ENCODE results near the gene HAUS7.

The HAUS7 gene

DNA sequence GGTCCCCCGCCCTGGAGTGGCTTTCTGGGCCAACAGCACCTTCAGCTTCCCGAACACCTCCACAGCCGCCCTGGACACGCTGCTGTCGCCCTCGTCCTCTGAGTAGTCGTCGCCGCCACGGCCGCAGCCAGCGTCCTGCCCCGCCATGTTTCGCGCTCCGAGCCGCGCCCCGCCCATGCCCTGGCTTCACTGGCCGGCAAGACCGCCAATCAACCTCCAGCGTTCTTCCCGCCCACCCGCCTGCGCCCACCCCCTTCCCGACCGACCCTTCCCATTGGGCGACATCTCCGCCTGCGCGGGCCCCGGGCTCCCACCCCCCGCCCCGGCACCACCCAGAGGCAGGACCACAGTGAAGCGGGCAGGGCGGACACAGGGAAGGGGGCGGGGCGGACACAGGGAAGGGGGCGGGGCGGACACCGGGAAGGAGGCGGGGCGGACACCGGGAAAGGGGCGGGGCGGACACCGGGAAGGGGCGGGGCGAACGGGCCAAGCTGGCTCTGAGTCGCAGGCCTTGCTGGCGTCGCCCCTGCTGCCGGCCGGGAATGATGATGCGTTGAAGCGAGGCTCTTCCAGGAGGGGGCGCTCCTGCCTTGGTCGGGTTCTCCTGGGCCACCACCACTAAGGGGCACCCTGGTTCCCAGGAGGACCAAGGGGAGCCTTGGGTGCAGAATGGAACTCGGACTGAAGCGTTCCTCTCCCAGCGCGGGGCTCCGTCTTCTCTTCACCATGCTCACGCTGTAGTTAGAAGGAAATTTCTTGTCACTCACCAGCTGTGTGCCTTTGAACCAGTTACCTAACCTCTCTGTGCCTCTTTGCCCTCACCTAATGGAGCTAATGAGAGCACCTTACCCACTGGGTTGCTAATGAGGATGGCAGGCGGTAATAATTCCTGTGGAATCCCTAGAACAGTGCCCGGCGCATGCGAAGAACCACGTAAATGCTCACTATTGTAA, at the start of gene HAUS7:
TSS of gene HAUS7 (minus strand) at position 166 of the 953 bp plus-strand sequence. CDS start at position 147, 19 bp downstream.
- ChIA-PET CTCF (interaction anchor here (0.8 to 3.2 kb wide), 6 partner anchors 9 to 41 kb away, joined by 4 to 17 read pairs (median 5); no protein-coding TSS in a partner anchor), POLR2A (no interaction called here)
- TF ChIP-seq, protein P1, sequence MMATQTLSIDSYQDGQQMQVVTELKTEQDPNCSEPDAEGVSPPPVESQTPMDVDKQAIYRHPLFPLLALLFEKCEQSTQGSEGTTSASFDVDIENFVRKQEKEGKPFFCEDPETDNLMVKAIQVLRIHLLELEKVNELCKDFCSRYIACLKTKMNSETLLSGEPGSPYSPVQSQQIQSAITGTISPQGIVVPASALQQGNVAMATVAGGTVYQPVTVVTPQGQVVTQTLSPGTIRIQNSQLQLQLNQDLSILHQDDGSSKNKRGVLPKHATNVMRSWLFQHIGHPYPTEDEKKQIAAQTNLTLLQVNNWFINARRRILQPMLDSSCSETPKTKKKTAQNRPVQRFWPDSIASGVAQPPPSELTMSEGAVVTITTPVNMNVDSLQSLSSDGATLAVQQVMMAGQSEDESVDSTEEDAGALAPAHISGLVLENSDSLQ (IDR thresholded peaks at IDR 0.05), result peak; percentile 98
- TF ChIP-seq L3MBTL2 (conservative IDR thresholded peaks at IDR 0.05) (peak; percentile 81), HDGF (IDR thresholded peaks at IDR 0.05; ENCODE audit: borderline replicate concordance) (no peak)
- peak; percentile 97 for DNase-seq (ENCODE audit: extremely low spot score)

DNA sequence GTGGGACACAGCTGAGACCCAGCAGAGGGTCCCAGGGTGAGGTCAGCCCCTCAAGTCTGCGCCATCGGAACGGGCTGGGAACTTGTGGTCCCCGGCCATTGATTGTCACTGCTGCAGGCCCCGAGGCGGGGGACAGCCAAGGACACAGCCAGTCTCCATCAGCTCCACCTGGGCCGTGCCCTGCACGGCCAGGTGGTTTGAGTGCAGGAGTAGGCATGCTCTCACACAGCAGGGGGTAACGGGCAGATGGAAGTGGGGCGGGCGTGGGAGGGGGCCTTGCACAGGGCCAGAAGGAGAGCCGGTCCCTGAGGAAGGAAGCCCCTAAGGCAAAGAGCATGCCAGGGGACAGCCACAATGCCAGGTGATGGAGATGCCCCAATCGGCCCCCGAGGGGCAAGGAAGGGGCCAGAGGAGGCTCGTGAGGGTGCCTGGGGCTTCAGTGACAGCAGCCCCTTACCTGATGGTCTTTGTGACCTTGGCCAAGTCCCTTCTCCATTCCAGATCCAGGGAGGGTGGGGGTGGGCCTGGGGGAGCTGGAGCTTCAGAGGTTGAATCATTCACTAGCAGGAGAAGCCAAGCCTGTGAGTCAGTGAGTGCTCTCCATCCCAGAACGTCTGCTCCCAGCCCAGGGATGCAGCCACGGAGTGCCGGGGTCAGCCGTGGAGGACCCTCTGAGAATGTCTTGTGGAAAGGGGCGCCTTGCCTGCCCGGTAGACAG, 49.4 kb upstream of the HAUS7 start:
- CTCF ChIA-PET, result no interaction called here
- POLR2A ChIA-PET, result no interaction called here
- TF ChIP-seq L3MBTL2 (conservative IDR thresholded peaks at IDR 0.05), result no peak
- TF ChIP-seq SP1 (IDR thresholded peaks at IDR 0.05), result no peak
- no peak for TF ChIP-seq ZNF384 (IDR thresholded peaks at IDR 0.05)
- no peak for TF ChIP-seq ELF4 (IDR thresholded peaks at IDR 0.05)
- TF ChIP-seq FOXM1 (IDR thresholded peaks at IDR 0.05; ENCODE audit: borderline replicate concordance), result no peak
- no peak for TF ChIP-seq FOXA1 (IDR thresholded peaks at IDR 0.05)
- TF ChIP-seq TARDBP (IDR thresholded peaks at IDR 0.05), result no peak
- no peak for DNase-seq (ENCODE audit: extremely low spot score)

DNA sequence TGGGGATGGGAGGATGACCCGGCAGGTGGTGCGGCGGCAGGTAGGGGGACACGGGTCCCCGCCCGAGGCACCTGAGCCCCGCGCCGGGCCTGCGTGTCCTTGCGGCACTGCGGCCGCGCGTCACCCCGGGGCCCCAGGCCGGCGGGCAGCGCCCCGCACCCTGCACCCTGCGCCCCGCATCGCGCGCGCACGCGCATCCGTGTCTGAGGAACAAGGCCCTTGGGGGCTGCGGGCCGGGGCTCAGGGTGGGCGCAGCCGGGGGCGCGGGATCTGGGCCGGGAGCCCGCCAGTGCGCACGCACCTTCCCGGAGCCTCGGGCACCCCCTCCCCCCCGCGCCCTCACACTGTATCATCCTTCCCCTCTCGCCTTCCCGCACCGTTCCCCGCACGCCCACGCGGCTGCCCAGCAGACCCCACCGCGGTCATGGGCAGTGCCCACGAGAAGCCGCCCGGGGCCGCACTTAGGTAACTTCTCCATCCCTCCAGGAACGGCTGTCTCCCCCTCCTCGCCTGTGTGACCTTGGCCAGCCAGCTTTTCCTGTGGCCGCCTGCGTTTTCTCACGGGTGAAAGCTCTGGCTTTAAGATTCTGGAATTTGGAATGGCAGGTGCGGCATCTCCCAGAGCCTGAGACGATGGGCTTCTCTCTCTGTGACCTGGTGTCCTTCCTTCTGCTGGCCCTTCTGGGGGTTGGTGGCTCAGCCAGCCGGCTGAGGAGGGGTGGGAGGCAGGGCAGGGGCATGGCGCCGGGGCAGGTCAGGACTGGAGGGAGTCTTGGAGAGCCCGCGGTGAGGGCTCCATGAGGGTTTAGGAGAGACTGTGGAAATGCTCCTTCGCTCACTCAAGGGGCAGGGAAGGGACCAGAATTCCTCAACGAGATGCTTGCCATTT, 47.8 kb upstream of the HAUS7 start:
- ChIA-PET POLR2A (no interaction called here), CTCF (no interaction called here)
- no peak for DNase-seq (ENCODE audit: extremely low spot score)
- TF ChIP-seq, protein P1 (IDR thresholded peaks at IDR 0.05), result no peak
- no peak for TF ChIP-seq NFRKB (IDR thresholded peaks at IDR 0.05)
- no peak for TF ChIP-seq L3MBTL2 (conservative IDR thresholded peaks at IDR 0.05)
- no peak for TF ChIP-seq SUZ12 (IDR thresholded peaks at IDR 0.05)
- no peak for TF ChIP-seq SP1 (IDR thresholded peaks at IDR 0.05)
- no peak for TF ChIP-seq BHLHE40 (IDR thresholded peaks at IDR 0.05; ENCODE audit: borderline replicate concordance)
- no peak for TF ChIP-seq FOXM1 (IDR thresholded peaks at IDR 0.05; ENCODE audit: borderline replicate concordance)
- no peak for TF ChIP-seq FOXK2 (IDR thresholded peaks at IDR 0.05)
- no peak for TF ChIP-seq ZNF384 (IDR thresholded peaks at IDR 0.05)
- no peak for TF ChIP-seq LEF1 (IDR thresholded peaks at IDR 0.05; ENCODE audit: borderline replicate concordance)
- no peak for TF ChIP-seq TARDBP (IDR thresholded peaks at IDR 0.05)

DNA sequence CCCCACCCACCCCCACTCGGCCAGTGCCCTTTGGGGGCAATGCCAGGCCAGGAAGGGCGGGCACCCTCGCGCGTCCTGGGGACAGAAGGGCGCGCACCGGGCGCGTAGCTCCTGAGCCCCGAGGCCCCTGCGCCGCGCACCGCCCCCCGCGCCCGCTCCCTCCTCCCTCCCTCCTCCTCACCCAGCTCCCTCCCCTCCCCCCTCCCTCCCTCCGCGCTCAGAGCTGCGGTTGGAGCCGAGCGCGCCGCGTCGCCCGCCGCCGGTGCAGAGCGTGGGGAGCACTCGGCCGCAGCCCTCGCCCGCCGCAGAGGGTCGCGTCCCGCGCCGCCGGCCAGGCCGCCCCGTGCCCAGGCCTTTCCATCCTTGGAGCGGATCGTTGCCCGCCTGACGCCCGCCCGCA, 47.0 kb upstream of the HAUS7 start, which contains the start of gene ATP2B3:
TSS of gene ATP2B3 (plus strand) at position 220 of the 400 bp plus-strand sequence. CDS start 18,606 bp downstream, outside the sequence.
- no peak for TF ChIP-seq BHLHE40 (IDR thresholded peaks at IDR 0.05; ENCODE audit: borderline replicate concordance)
- TF ChIP-seq SUZ12 (IDR thresholded peaks at IDR 0.05), result no peak
- TF ChIP-seq SP1 (IDR thresholded peaks at IDR 0.05), result no peak
- no peak for TF ChIP-seq FOXA1 (IDR thresholded peaks at IDR 0.05)
- no peak for TF ChIP-seq L3MBTL2 (conservative IDR thresholded peaks at IDR 0.05)
- TF ChIP-seq CTBP1 (IDR thresholded peaks at IDR 0.05; ENCODE audit: borderline replicate concordance), result no peak
- no peak for TF ChIP-seq FOXM1 (IDR thresholded peaks at IDR 0.05; ENCODE audit: borderline replicate concordance)
- TF ChIP-seq ZNF384 (IDR thresholded peaks at IDR 0.05), result no peak
- no peak for TF ChIP-seq LEF1 (IDR thresholded peaks at IDR 0.05; ENCODE audit: borderline replicate concordance)
- TF ChIP-seq FOXK2 (IDR thresholded peaks at IDR 0.05), result no peak
- no peak for TF ChIP-seq ARNT (IDR thresholded peaks at IDR 0.05)
- TF ChIP-seq ELF4 (IDR thresholded peaks at IDR 0.05), result no peak
- TF ChIP-seq TARDBP (IDR thresholded peaks at IDR 0.05), result no peak
- TF ChIP-seq HDGF (IDR thresholded peaks at IDR 0.05; ENCODE audit: borderline replicate concordance), result no peak
- TF ChIP-seq, protein P1 (IDR thresholded peaks at IDR 0.05), result no peak
- TF ChIP-seq NFRKB (IDR thresholded peaks at IDR 0.05), result no peak
- DNase-seq (ENCODE audit: extremely low spot score), result no peak
- CTCF ChIA-PET, result no interaction called here
- POLR2A ChIA-PET, result no interaction called here

DNA sequence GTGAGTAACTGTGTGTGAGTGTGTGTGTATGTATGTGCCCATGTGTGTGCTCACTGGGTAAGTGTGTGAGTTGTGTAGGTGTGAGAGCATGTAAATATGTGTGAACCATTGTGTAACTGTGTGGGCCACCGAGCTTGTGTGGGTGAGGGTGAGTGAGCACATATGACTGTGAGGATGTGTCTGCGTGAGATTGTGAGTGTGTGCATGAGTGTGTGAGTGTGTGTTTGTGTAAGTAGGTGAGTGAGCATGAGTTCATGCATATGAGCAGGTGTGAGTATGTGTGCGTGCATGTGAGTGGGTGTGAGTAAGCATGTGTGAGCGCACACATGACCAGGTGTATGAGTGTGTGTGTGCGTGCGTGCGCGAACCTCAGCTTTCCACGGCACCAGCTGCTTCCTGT, 45.7 kb upstream of the HAUS7 start:
- no peak for DNase-seq (ENCODE audit: extremely low spot score)
- POLR2A ChIA-PET, result no interaction called here
- TF ChIP-seq L3MBTL2 (conservative IDR thresholded peaks at IDR 0.05) (no peak), FOXK2 (IDR thresholded peaks at IDR 0.05) (no peak), FOXM1 (IDR thresholded peaks at IDR 0.05; ENCODE audit: borderline replicate concordance) (no peak), ZNF384 (IDR thresholded peaks at IDR 0.05) (no peak), ARNT (IDR thresholded peaks at IDR 0.05) (no peak), NFRKB (IDR thresholded peaks at IDR 0.05) (no peak), FOXA1 (IDR thresholded peaks at IDR 0.05) (no peak), LEF1 (IDR thresholded peaks at IDR 0.05; ENCODE audit: borderline replicate concordance) (no peak), SP1 (IDR thresholded peaks at IDR 0.05) (no peak), SUZ12 (IDR thresholded peaks at IDR 0.05) (no peak)
- TF ChIP-seq, protein P1 (IDR thresholded peaks at IDR 0.05), result no peak
- CTCF ChIA-PET, result interaction anchor here (1.2 to 1.6 kb wide), 3 partner anchors 9 to 23 kb away, joined by 3 to 6 read pairs (median 4); no protein-coding TSS in a partner anchor

Measured in HEK293T (cell line).